GM12873 (cell line): Measurements from ENCODE around the gene PLCL2.

Experiments
- CTCF ChIP-seq: IDR thresholded peaks from 2 replicates; pipeline ENCODE4 v1.5.1; 2012; ENCODE audit warnings: low read depth, mild to moderate bottlenecking, moderate library complexity, low read length, control low read depth; ENCODE audit not compliant: insufficient read depth; ENCODE audit errors: missing control alignments

PLCL2 gene

GRCh38 chr3:17063596-17063995, 178.8 kb downstream of the PLCL2 start:
- TF ChIP-seq CTCF: no peak

- no peak for TF ChIP-seq CTCF
These were observed 180.6 kb downstream of the PLCL2 start for GRCh38 chr3:17065315-17065714.

- no peak for TF ChIP-seq CTCF
These were observed 181.1 kb downstream of the PLCL2 start for GRCh38 chr3:17065881-17066280.

- no peak for TF ChIP-seq CTCF
These were observed 185.0 kb downstream of the PLCL2 start for GRCh38 chr3:17069754-17070153.

GRCh38 chr3:17070161-17070959, 185.6 kb downstream of the PLCL2 start:
- no peak for TF ChIP-seq CTCF

GRCh38 chr3:17074559-17074958, 189.8 kb downstream of the PLCL2 start:
- no peak for TF ChIP-seq CTCF

- no peak for TF ChIP-seq CTCF
These were observed 190.6 kb downstream of the PLCL2 start for GRCh38 chr3:17075358-17075757.
